ENCODE data around the gene DACH1.

The DACH1 gene

GRCh38 chr13:71685072-71685471 is 181.9 kb downstream of the DACH1 start:
- DNase-seq: no peak

- no peak for DNase-seq
Observed at GRCh38 chr13:71681901-71682613, 184.9 kb downstream of the DACH1 start.

- DNase-seq: no peak
Observed at GRCh38 chr13:71677124-71677523, 189.9 kb downstream of the DACH1 start.

- no peak for DNase-seq
Observed at GRCh38 chr13:71672512-71672911, 194.5 kb downstream of the DACH1 start.

GRCh38 chr13:71663431-71663830 is 203.6 kb downstream of the DACH1 start:
- no peak for DNase-seq

GRCh38 chr13:71661921-71662320 is 205.1 kb downstream of the DACH1 start:
- DNase-seq: no peak

GRCh38 chr13:71659404-71659803 is 207.6 kb downstream of the DACH1 start:
- DNase-seq: no peak

GRCh38 chr13:71645467-71645866 is 221.5 kb downstream of the DACH1 start:
- DNase-seq: no peak

GRCh38 chr13:71644579-71644978 is 222.4 kb downstream of the DACH1 start:
- DNase-seq: no peak

- no peak for DNase-seq
Observed at GRCh38 chr13:71643448-71643860, 223.6 kb downstream of the DACH1 start.

GRCh38 chr13:71638751-71639150 is 228.3 kb downstream of the DACH1 start:
- DNase-seq: no peak

- no peak for DNase-seq
Observed at GRCh38 chr13:71634602-71635443, 232.2 kb downstream of the DACH1 start.

GRCh38 chr13:71634182-71634581 is 232.8 kb downstream of the DACH1 start:
- DNase-seq: no peak

- no peak for DNase-seq
Observed at GRCh38 chr13:71632721-71633120, 234.3 kb downstream of the DACH1 start.

GRCh38 chr13:71632206-71632605 is 234.8 kb downstream of the DACH1 start:
- no peak for DNase-seq

GRCh38 chr13:71629167-71629566 is 237.8 kb downstream of the DACH1 start:
- DNase-seq: no peak

GRCh38 chr13:71626421-71627117 is 240.4 kb downstream of the DACH1 start:
- no peak for DNase-seq

GRCh38 chr13:71625694-71626093 is 241.3 kb downstream of the DACH1 start:
- DNase-seq: no peak

GRCh38 chr13:71624653-71625600 is 242.1 kb downstream of the DACH1 start:
- DNase-seq: no peak

GRCh38 chr13:71621174-71622124 is 245.6 kb downstream of the DACH1 start:
- no peak for DNase-seq

- DNase-seq: no peak
Observed at GRCh38 chr13:71619096-71619495, 247.9 kb downstream of the DACH1 start.
